Activated CD8-positive, alpha-beta T cell treated with anti-CD3 and anti-CD28 coated beads, Interleukin-2, amount 10 ng/mL, durations not matched to agents 7 days and 5 days (primary cell): ENCODE data around the gene ST6GALNAC2. TPM values are rescaled to one million over a fixed set of nuclear protein-coding genes. Genes with fewer than 3 reads are reported as not detected.

Experiments used
- ATAC-seq: fragments of 150-1000 bp; cut with Tn5 transposase; one replicate; pipeline ENCODE4 v1.10.0; 2021; ENCODE audit warnings: moderate library complexity
- CTCF ChIA-PET: fragments of 350-600 bp; sonication (Branson Sonifier 250); formaldehyde crosslinking; loops from one replicate; lab custom pipeline; 2021; ENCODE audit warnings: antibody characterized with exemption; lab: Charles Lee
- POLR2A ChIA-PET: fragments of 350-600 bp; sonication (Branson Sonifier 250); formaldehyde crosslinking; loops from one replicate; lab custom pipeline; 2021; ENCODE audit warnings: antibody characterized with exemption; lab: Charles Lee
- DNase-seq: peaks from one replicate; pipeline ENCODE4 v3.0.0-alpha.2; 2020
- H3K27ac Mint-ChIP-seq: one replicate; pipeline ENCODE4 v1.8.0; 2021; ENCODE audit warnings: mild to moderate bottlenecking, mixed read lengths
- H3K27me3 Mint-ChIP-seq: one replicate; pipeline ENCODE4 v1.8.0; 2021; ENCODE audit warnings: low read depth, mixed read lengths
- H3K36me3 Mint-ChIP-seq: one replicate; pipeline ENCODE4 v1.8.0; 2021; ENCODE audit warnings: low read depth, mixed read lengths
- H3K4me1 Mint-ChIP-seq: one replicate; pipeline ENCODE4 v1.8.0; 2021; ENCODE audit warnings: low read depth, mixed read lengths
- H3K4me3 Mint-ChIP-seq: one replicate; pipeline ENCODE4 v1.8.0; 2021; ENCODE audit warnings: mild to moderate bottlenecking, mixed read lengths
- H3K9me3 Mint-ChIP-seq: one replicate; pipeline ENCODE4 v1.8.0; 2022; ENCODE audit warnings: mixed read lengths; ENCODE audit not compliant: insufficient read depth
- total RNA-seq, 2 experiments: library from RNA; stranded (reverse); gene quantifications; one replicate each; pipeline ENCODE4 v1.2.3, GENCODE V29; 2021

Gene ST6GALNAC2
- total RNA-seq, 2 experiments from 2014 or later, result not detected

DNA sequence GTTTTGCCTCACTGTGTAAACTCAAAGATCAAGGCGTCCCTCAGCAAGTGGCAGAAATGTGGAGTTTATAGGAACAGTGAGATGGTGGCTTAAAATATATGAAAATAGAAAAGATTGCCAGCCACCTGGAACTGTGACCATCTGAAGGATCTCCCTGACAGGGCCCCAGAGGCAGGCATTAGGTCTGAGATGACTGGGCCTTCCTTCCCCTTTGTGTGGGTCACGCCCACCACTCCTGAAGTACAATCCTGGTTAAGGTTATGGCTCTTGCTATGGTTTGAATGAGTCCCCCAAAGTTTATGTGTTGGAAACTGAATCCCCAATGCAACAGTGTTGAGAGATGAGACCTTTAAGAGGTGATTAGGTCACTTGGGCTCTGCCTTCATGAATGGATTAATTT is 6.4 kb downstream of the ST6GALNAC2 start:
- CTCF ChIA-PET, result interaction anchor here (1.1 to 1.5 kb wide), 4 partner anchors 8 to 120 kb away, joined by 3 to 11 read pairs (median 4); no protein-coding TSS in a partner anchor
- no peak for DNase-seq
- Mint-ChIP-seq H3K27ac (no peak overlapping the region), H3K4me1 (peaks cover 6% of the 10 kb centered on the region), H3K27me3 (peaks cover 11% of the 10 kb centered on the region), H3K9me3 (no peaks in the 10 kb centered on the region), H3K4me3 (no peak overlapping the region), H3K36me3 (no peaks in the 10 kb centered on the region)
- no peak for ATAC-seq
- POLR2A ChIA-PET, result no interaction called here

DNA sequence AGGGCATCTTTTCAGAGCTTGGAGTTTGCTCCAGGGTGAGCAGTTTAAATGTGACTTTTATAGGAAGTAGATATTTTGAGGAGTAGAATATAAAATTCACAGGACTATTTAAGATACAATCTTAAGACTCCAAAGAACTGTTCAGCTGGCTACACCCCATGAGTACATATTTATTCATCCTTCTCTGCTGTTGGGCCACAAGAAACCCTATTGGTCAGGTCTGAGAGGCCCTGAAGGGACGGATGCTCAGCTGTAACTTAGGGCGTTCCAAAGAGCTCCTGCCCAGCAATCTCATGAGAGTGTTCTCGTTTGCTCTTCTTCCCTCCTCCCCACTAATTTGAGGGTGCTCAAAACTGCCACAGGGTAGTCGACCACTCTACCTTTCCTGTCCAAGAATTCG is 7.3 kb downstream of the ST6GALNAC2 start:
- DNase-seq (no peak), ATAC-seq (no peak)
- H3K4me3 Mint-ChIP-seq, result no peak overlapping the region
- no peak overlapping the region for H3K27ac Mint-ChIP-seq
- no peaks in the 10 kb centered on the region for H3K9me3 Mint-ChIP-seq
- peaks cover 6% of the 10 kb centered on the region for H3K4me1 Mint-ChIP-seq
- POLR2A ChIA-PET, result no interaction called here
- H3K27me3 Mint-ChIP-seq, result peaks cover 7% of the 10 kb centered on the region
- no peaks in the 10 kb centered on the region for H3K36me3 Mint-ChIP-seq
- CTCF ChIA-PET, result interaction anchor here (1.0 to 1.5 kb wide), 3 partner anchors 45 to 119 kb away, joined by 3 to 11 read pairs (median 3); no protein-coding TSS in a partner anchor

DNA sequence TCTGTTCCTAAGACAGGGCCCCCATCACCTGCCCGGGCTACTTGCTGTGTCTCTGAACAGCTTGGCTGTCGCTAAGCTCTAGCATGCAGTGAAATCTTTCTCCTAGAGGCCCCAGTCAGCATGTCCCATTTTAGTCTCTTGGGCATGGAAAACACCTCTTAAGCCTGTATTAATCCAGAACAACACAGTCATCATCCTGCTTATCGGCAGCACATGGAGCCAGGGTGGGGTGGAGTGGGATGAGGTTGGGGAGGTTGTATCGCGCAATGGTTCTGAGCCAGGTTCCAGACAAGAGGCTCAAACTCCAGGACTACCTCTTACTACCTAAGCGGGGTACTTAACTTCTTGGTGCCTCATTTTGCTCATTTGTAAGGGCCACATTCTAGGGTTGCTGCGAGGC is 7.8 kb downstream of the ST6GALNAC2 start:
- ChIA-PET CTCF (interaction anchor here (1.0 to 1.5 kb wide), 3 partner anchors 46 to 118 kb away, joined by 3 to 11 read pairs (median 3); no protein-coding TSS in a partner anchor), POLR2A (no interaction called here)
- Mint-ChIP-seq H3K27me3 (peaks cover 7% of the 10 kb centered on the region), H3K27ac (no peak overlapping the region), H3K4me1 (peaks cover 6% of the 10 kb centered on the region), H3K4me3 (no peak overlapping the region), H3K36me3 (no peaks in the 10 kb centered on the region), H3K9me3 (no peaks in the 10 kb centered on the region)
- no peak for ATAC-seq
- no peak for DNase-seq

DNA sequence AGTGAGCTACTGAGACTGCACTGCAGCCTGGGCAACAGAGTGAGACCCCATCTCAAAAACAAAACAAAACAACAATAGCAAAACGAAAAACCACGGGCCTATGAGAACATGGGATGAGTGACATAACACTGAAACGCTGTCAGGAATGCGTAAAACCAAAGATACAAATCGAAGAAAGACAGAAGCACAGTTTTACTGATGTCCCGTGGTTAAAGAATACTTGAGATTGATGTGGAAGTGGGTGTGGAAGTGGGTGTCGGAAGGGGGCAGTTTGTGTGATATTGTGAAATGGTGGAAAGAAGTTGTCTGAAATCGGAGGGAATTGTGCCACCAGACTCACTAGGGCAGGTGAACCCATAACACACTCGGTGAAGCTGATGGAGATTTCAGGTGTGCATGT is 9.5 kb downstream of the ST6GALNAC2 start:
- CTCF ChIA-PET, result interaction anchor here (0.6 to 0.8 kb wide), 2 partner anchors 19 to 53 kb away, joined by 3 read pairs; no protein-coding TSS in a partner anchor
- no peaks in the 10 kb centered on the region for H3K9me3 Mint-ChIP-seq
- ATAC-seq (no peak), DNase-seq (no peak)
- no peaks in the 10 kb centered on the region for H3K36me3 Mint-ChIP-seq
- H3K4me1 Mint-ChIP-seq, result peaks cover 6% of the 10 kb centered on the region
- H3K27me3 Mint-ChIP-seq, result no peaks in the 10 kb centered on the region
- no peak overlapping the region for H3K27ac Mint-ChIP-seq
- no peak overlapping the region for H3K4me3 Mint-ChIP-seq
- POLR2A ChIA-PET, result no interaction called here

DNA sequence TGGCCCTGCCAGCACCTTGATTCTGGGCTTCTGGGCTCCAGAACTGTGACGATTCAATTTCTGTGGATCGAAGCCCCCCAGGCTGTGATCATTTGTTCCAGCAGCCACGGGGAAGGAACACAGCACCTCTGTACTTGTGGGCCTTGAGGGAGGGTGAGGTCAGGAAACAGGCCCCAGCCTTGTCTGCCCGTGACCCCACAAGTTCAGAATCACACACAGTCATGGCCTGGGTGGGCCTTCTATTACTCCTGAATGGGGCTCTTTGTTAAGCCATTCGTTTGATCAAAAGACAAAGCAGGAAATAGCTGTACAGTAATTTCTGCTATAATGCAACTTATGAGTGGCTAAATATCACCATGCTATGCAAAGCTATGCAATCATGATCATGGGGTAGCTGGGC is 10.1 kb downstream of the ST6GALNAC2 start:
- no peaks in the 10 kb centered on the region for H3K9me3 Mint-ChIP-seq
- H3K27ac Mint-ChIP-seq, result no peak overlapping the region
- no peaks in the 10 kb centered on the region for H3K27me3 Mint-ChIP-seq
- POLR2A ChIA-PET, result no interaction called here
- DNase-seq (no peak), ATAC-seq (no peak)
- H3K4me1 Mint-ChIP-seq, result peaks cover 6% of the 10 kb centered on the region
- CTCF ChIA-PET, result interaction anchor here (0.6 to 0.8 kb wide), 2 partner anchors 18 to 52 kb away, joined by 3 read pairs; no protein-coding TSS in a partner anchor
- no peak overlapping the region for H3K4me3 Mint-ChIP-seq
- no peaks in the 10 kb centered on the region for H3K36me3 Mint-ChIP-seq

DNA sequence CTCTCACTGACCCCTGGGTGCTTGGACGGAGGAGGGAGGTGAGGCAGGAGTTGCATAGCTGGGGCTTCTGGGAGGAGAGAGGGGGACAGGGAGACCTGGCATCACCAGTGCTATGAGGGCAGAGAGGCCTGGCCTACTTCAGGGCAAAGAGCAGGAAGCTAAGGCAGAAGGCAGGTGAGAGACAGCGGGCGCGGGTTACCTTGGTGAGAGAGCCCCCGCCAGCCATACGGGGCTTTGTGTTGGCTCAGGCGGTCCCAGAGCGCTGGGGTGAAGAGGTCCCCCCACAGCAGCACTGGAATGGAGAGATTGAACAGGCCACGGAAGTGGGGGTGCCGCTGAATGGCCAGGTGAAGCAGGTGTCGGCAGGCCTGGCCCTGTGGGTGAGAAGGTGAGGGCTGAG is 11.5 kb downstream of the ST6GALNAC2 start:
- H3K27ac Mint-ChIP-seq, result no peak overlapping the region
- POLR2A ChIA-PET, result no interaction called here
- no peaks in the 10 kb centered on the region for H3K27me3 Mint-ChIP-seq

DNA sequence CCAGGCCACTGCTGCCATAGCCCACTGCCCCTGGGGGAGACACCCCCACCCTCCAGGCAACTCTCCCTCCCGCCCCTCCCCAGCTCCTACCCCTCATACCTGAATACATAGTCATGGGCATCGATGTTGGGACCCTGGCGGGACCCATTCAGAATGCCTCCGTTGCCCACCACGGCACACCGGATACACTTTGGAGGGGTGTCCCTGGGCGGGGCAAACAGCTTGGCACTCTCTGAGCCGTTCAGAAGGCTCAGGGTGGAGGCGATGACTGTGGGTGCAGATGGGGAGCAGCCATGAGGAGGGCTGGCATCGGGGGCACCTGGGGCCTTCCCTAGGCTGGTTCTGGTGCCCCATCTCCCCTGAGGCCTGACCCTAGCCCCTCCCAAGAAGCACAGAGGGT is 12.6 kb downstream of the ST6GALNAC2 start:
- POLR2A ChIA-PET, result interaction anchor here (0.8 kb wide), 1 partner anchor 15 kb away, joined by 3 read pairs; no protein-coding TSS in a partner anchor
- no peaks in the 10 kb centered on the region for H3K27me3 Mint-ChIP-seq
- no peaks in the 10 kb centered on the region for H3K9me3 Mint-ChIP-seq
- CTCF ChIA-PET, result interaction anchor here (4.3 kb wide), 1 partner anchor 51 kb away, joined by 17 read pairs; no protein-coding TSS in a partner anchor
- no peak for DNase-seq
- ATAC-seq, result no peak
- no peak overlapping the region for H3K4me3 Mint-ChIP-seq
- H3K27ac Mint-ChIP-seq, result no peak overlapping the region
- H3K4me1 Mint-ChIP-seq, result peaks cover 2% of the 10 kb centered on the region
- H3K36me3 Mint-ChIP-seq, result no peaks in the 10 kb centered on the region

More for the DNA sequence above, 11.5 kb downstream of the ST6GALNAC2 start:
- DNase-seq (no peak), ATAC-seq (no peak)
- H3K4me1 Mint-ChIP-seq, result peaks cover 2% of the 10 kb centered on the region
- H3K9me3 Mint-ChIP-seq, result no peaks in the 10 kb centered on the region
- H3K4me3 Mint-ChIP-seq, result no peak overlapping the region
- no peaks in the 10 kb centered on the region for H3K36me3 Mint-ChIP-seq
- CTCF ChIA-PET, result interaction anchor here (0.8 kb wide), 1 partner anchor 50 kb away, joined by 4 read pairs; no protein-coding TSS in a partner anchor

DNA sequence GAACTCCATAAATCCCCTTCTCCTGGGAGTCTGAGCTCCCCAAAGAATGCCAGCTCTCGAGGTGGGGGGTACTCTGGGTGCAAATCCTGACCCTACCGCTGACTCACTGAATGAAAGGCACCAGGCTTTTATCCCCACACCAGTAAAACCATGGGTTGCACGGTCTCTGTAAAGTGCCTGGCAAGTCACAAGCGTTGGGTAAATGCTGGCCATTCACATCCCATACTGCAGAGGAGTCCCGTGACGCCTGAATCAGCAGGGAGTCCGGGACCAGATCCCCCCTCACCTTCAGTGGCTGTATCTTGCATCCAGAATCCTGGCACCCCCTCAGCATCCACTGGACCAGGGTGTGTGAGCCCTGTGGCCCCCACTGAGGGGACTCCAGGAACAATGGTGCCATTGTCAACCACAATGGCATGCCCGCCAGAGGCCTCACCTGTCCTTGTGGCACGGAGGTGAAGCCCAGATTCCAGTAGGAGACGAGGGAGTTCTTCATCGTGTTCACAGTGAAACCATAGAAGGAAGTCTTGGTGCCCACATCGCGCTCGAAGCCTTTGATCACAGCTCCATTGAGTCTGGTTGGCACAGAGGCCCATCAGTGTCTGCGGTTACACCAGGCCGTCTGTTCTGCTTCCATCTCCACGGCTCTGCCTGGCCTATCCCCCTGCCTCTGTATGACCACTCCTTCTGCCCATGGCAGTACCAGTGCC is 13.3 kb downstream of the ST6GALNAC2 start:
- DNase-seq (no peak), ATAC-seq (no peak)
- CTCF ChIA-PET, result interaction anchor here (1.0 to 4.3 kb wide), 2 partner anchors 49 to 52 kb away, joined by 4 to 17 read pairs; no protein-coding TSS in a partner anchor
- Mint-ChIP-seq H3K27ac (no peak overlapping the region), H3K36me3 (peaks cover 3% of the 10 kb centered on the region), H3K27me3 (no peaks in the 10 kb centered on the region), H3K4me3 (no peak overlapping the region), H3K4me1 (peaks cover 9% of the 10 kb centered on the region), H3K9me3 (no peaks in the 10 kb centered on the region)
- POLR2A ChIA-PET, result interaction anchor here (0.8 kb wide), 1 partner anchor 14 kb away, joined by 3 read pairs; no protein-coding TSS in a partner anchor

DNA sequence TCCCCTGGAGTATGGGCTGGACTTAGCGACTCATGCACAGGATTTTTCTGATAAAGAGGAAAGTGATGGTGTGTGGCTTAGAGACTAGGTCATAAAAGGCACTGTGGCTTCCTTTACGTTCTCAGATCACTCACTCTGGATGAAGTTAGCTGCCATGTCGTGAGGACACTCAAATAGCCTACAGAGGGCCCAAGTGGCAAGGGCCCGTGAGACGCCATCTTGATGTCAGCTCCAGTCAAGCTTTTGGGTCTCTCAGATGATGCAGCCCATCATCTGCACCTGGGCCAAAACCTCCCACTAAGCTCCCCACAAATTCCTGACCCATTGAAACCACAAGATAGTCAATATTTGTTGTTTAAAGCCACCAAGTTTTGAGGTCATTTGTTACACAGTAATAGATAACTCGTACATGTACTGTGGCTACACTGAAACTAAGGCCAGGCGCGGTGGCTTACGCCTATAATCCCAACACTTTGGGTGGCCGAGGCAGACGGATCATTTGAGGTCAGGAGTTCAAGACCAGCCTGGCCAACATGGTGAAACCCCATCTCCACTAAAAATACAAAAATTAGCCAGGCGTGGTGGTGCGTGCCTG is 14.7 kb downstream of the ST6GALNAC2 start:
- POLR2A ChIA-PET, result interaction anchor here (0.6 kb wide), 1 partner anchor 167 kb away, joined by 4 read pairs; the partner anchor contains the start of gene MFSD11
- no peak for ATAC-seq
- Mint-ChIP-seq H3K9me3 (no peaks in the 10 kb centered on the region), H3K27ac (no peak overlapping the region), H3K36me3 (peaks cover 14% of the 10 kb centered on the region), H3K4me1 (peaks cover 17% of the 10 kb centered on the region), H3K4me3 (no peak overlapping the region), H3K27me3 (no peaks in the 10 kb centered on the region)
- CTCF ChIA-PET, result interaction anchor here (1.0 to 4.3 kb wide), 3 partner anchors 9 to 53 kb away, joined by 4 to 17 read pairs (median 5); no protein-coding TSS in a partner anchor
- no peak for DNase-seq

DNA sequence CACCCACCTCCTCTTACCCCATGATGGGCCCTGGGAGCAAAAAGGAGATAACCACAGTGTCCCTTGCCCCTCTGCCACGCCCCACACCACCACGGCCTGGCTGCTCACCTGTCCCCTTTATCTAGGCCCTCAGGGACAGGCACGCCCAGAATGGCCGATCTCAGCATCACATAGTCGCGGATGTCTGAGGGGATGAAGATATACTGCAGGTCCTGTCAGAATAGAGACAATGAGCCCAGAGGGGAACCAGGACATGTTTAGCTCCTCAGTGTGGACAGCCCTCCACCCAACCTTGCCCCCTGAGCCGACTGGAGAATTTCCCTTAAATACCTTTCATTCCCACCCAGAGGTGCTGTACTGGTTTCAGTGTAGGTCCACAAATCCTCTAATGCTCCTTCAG is 15.2 kb downstream of the ST6GALNAC2 start:
- H3K4me3 Mint-ChIP-seq, result no peak overlapping the region
- ChIA-PET CTCF (interaction anchor here (1.2 to 4.3 kb wide), 2 partner anchors 9 to 54 kb away, joined by 5 to 17 read pairs; no protein-coding TSS in a partner anchor), POLR2A (no interaction called here)
- peaks cover 19% of the 10 kb centered on the region for H3K36me3 Mint-ChIP-seq
- no peaks in the 10 kb centered on the region for H3K27me3 Mint-ChIP-seq
- DNase-seq, result no peak
- no peaks in the 10 kb centered on the region for H3K9me3 Mint-ChIP-seq
- no peak for ATAC-seq
- no peak overlapping the region for H3K27ac Mint-ChIP-seq
- H3K4me1 Mint-ChIP-seq, result peaks cover 21% of the 10 kb centered on the region

DNA sequence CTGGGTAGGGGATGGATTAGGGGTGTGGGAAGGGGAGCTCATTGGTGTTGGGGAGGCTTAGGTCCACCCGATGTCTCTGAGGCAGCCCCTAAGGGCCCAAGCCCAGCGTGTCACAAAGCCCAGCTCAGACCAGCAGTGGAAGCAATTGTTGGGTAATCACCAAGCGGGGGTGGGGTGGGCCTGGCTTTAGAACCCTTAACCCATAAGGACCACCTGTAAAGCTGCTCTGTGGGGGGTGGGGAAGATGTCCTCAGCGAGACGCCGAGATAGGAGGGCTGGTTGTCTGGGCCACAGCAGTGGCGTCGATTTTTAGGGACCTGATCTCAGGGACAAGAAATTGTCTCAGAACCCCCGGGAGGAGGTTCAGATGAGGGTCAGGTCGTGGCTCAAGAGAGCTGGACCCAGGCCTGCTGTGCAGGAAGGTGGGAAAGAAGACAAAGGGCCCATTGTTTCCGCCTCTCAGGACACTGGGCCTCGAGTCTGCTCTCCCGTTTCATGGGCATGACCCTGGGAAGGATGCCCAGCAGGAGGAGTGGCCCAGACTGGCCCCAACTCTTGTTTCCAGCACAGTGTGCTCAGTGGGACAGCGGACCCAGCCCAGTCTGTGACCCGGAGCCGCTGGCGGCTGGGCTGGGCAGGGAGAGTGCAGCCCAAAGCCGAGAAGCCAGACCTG is 15.9 kb downstream of the ST6GALNAC2 start:
- DNase-seq (no peak), ATAC-seq (no peak)
- no peak overlapping the region for H3K27ac Mint-ChIP-seq
- POLR2A ChIA-PET, result no interaction called here
- no peaks in the 10 kb centered on the region for H3K27me3 Mint-ChIP-seq
- H3K4me3 Mint-ChIP-seq, result no peak overlapping the region
- CTCF ChIA-PET, result interaction anchor here (4.3 kb wide), 1 partner anchor 54 kb away, joined by 17 read pairs; no protein-coding TSS in a partner anchor
- H3K9me3 Mint-ChIP-seq, result no peaks in the 10 kb centered on the region
- H3K36me3 Mint-ChIP-seq, result peaks cover 26% of the 10 kb centered on the region
- H3K4me1 Mint-ChIP-seq, result peaks cover 25% of the 10 kb centered on the region
